HG03457 (cell line): ENCODE measurements around the gene SPARC.
"Not testable (repeated sequence)": the region's sequence is repeated elsewhere in the genome, so short reads cannot be mapped to it uniquely, and the experiment has no call there.

Experiments
- ATAC-seq: cut with Tn5 transposase; IDR thresholded peaks from one replicate; pipeline ENCODE4 v1.9.1; 2021; ENCODE audit warnings: moderate number of reproducible peaks; ENCODE audit not compliant: unreplicated experiment

SPARC gene

GRCh38 chr5:151700820-151701219 is 14.1 kb upstream of the SPARC start:
- no peak for ATAC-seq

DNA sequence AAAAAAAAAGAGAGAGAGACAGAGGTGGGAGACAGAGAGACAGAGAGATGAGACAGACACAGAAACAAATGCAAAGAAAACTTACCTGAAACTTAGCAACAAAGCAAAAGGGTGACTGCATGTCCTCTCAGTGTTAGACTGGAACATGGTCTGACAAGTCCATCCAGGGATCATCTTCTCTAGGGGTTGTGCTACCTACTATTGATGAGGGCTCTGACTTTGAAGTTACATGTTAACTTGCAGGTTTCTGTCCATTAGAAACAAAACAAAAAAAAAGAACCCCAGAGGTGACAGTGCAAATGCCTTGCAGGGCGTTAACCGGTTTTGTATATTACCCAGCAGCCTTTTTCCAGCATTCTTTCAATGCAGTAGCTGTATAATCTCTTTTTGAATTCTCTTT is 13.6 kb upstream of the SPARC start:
- ATAC-seq, result no peak

- ATAC-seq, result no peak
These were observed 12.6 kb upstream of the SPARC start for GRCh38 chr5:151699071-151699901.

- ATAC-seq, result not testable (repeated sequence)
These were observed 11.4 kb upstream of the SPARC start for GRCh38 chr5:151698081-151698480.

DNA sequence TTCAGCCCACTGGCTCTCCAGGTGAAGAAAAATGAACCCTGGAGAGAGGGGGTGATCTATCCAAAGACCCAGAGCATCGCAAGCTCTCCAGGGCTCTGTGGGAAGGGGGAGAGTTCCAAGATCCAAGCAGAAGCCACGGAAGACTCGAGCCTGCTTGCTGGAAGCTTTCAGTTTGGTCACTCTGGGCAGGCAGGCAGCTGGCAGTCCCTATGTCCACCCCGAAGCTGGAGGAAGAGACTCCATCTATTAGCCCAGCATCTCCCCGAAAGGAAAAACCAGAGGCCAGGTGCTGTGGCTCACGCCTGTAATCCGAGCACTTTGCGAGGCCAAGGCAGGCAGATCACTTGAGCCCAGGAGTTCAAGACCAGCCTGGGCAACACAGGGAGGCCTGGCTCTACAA is 10.7 kb upstream of the SPARC start:
- ATAC-seq, result no peak

DNA sequence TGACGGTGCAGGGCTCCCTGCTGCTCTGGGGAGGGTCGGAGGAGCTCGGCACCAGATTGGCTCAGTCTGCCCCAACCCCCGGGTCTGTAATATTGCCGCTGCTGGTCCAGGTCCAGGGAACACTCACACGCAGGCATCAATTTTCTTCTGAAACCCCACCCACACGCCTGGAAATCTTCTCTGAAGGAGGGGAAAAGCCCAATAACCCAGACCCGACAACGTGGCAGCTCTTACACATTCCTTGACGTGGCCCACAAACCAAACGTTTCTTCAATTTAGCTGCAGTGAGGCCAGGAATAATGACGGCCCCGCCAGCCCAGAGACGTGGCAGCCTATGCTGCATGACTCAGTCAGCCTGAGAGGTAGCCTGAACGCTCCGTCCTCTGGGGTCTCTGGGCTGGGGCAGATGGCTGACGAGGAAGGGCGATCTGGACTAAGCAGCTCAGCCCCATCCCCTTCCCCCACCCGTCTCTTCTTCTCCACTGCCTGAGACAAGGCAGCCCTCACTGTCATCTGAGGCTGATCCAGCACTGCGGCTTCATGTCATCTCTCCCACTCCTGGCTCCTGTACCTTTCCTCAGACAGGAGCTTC is 9.9 kb upstream of the SPARC start:
- no peak for ATAC-seq

DNA sequence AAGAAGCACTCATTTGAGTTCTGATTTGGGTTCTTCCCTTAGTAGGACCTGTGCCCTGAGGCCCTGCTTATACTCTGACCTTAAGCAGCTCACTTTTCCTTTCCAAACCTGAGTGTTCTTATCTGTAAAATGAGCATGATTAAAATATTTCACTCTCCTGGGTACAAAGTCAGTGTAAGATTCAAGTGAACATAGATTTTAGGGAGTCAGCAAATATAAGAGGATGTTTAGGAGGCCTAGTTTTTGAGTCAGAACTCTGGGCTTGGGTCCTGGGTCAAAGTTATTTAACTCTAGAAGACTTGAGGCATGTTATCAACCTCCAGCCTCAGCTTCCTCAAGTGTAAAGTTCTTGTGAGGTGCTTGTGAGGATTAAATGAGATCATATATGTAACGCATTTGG is 8.7 kb upstream of the SPARC start:
- ATAC-seq, result no peak

- ATAC-seq, result no peak
These were observed 7.3 kb upstream of the SPARC start for GRCh38 chr5:151694035-151694485.

DNA sequence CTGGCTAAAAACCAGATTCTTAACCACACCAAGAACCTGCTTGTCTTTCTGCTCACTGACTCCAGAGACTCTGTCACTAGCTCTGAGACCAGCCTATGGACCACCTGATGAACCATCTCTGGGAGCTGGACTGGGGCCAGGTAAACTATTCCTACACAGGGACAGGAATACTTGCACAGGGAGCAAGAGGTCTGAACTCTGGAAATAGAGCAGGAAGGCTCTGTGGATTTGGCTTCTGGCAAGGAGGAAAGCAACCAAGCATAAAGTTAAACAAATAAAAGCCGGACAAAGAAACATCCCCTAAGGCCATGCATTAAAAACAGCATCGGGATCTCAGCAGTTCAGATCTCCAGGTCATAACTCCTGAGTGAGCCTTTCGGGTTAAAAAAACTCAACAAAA is 5.6 kb upstream of the SPARC start:
- no peak for ATAC-seq

GRCh38 chr5:151691706-151692105 is 5.0 kb upstream of the SPARC start:
- ATAC-seq, result no peak

DNA sequence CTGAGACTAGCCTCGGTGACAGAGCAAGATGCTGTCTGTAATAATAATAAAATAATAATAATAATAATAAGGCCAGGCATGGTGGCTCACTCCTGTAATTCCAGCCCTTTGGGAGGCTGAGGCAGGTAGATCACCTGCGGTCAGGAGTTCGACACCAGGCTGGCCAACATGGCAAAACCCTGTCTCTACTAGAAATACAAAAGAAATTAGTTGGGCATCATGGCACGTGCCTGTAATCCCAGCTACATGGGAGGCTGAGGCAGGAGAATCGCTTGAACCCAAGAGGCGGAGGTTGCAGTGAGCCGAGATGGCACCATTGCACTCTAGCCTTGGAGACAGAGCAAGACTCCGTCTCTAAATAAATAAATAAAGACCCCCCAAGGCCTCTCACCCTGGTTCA is 2.9 kb upstream of the SPARC start:
- ATAC-seq, result not testable (repeated sequence)

- no peak for ATAC-seq
These were observed 1.7 kb upstream of the SPARC start for GRCh38 chr5:151688436-151688835.

DNA sequence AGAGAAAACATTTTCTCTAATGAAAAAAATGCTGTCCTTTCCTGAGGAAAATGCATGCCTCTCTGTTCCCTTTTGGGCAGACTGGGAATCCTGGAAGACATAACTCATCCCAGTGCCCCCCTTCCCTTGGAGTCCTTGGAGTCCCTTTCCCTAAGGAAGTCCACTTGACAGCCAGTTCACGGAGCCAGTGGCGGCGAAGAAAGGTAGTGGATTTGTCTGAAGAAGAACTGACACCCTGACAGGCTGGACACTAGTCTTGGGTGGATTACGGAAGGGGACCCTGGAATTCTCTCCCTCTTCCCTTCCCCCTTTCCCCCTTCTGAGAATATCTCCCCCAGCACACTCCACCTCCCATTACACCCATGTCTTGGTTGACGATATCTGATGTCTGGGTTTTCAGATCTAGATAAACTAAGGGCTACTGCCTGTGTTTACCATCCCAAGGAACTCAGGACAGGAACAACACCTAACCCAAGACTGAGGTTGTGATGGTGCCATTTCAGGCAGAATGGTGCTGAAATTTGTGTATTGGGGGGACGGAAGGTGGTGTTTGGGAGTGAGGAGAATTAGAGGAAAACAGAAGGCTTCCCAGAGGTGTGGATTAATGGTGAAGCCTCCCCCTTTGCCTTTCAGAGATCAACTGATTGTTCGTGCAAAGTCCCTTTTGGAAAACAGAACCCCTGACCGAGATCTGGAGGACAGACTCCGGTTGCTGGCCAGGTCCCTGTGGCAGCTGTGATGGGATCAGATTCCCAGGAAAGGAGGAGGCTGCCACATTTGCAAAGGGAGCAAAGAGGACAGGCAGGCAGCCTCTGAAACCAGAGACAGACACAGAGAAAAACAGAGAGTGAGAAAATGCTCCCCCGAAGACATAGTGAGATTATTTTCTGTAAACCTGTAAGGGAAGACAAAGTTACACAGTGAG is 704 bp downstream of the SPARC start:
- ATAC-seq, result no peak

DNA sequence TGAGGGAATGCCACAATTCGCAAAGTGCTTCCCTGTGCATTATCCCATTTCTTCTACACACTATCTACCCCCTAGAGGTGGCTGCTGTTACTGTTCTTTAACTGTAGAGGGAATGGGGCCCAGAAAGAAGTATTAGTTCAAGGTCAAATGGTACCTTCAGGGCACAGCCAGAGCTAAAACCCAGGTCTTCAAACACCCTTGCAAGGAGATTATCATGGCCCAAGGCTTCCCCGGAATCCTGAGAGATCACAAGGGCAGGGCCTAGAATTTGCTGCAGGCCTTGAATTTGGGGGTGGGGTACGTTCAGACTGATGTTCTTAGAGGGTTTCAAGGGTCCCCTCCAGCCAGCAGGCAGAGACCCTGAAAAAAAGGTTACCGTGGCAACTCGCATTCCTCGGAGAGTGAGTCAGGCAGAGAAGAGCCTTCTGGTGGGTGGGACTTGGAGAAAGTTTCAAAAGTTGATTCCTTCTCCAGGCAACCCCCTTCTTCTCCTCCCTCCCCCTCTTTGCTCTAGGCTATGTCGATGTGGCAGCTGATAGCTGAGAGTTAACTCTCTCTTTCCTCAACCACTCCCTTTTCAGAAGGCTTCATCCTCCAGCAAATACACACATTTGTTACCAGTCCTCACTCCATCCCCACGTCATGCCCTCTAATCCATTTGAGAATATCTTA is 1.9 kb downstream of the SPARC start:
- ATAC-seq, result no peak

- ATAC-seq, result no peak
These were observed 2.6 kb downstream of the SPARC start for GRCh38 chr5:151683986-151684588.

GRCh38 chr5:151683444-151683843 is 3.3 kb downstream of the SPARC start:
- no peak for ATAC-seq

DNA sequence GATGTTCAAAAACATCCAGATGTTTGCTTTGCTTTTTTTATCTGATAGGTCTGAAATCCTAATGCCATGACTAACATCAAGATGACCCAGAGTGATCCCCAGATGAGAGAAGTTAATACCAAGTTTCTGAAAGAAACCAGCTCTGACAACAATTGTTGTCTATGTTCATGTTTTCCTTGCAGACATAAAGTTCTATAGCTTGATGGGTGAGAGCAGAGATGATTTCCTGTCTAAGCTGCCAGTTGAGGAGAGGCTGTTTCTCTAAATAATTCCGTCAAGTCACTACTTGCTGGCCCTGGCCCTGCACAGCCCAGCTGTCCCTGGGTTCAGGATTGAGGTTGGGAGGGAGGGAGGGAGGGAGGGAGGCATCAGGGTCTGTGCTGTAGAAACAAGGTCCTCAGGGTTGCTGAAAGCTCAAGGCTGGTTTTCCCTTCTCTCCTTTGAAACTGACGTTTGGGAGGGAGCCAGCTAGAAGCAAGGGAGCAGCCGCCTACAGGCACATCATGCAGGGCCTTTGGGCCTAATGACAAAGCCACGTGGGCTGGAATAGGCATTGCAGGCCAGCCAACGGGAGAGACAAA is 3.9 kb downstream of the SPARC start:
- no peak for ATAC-seq

DNA sequence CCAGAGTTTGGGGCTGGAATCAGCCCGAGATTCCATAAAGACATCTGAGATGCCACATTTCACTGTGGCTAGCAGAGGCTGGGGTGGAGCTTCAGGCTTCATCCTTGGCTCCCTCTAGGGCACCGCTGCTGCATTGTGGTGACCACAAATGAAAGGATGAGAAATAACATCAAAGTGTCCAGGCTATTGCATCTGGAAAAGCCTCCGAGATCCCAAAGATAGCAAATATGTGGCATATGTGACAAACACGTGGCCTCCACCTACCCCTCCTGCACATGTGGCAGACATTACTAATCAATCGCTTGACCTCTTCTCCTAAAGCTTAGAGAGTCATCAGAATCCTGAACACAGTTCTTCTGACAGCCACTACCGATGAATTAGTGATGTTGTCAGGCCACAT is 4.5 kb downstream of the SPARC start:
- ATAC-seq, result no peak

- no peak for ATAC-seq
These were observed 5.7 kb downstream of the SPARC start for GRCh38 chr5:151680944-151681427.

- ATAC-seq, result not testable (repeated sequence)
These were observed 6.6 kb downstream of the SPARC start for GRCh38 chr5:151680156-151680505.
